Gastroesophageal sphincter (tissue), 4 donors: ENCODE results near the gene KMT2C. TPM values are rescaled to one million over a fixed set of nuclear protein-coding genes. Genes with fewer than 3 reads are reported as not detected.

ENCODE experiments used
- ATAC-seq: fragments of 150-250 bp; one replicate; pipeline ENCODE4 v1.9.1; 2016; ENCODE audit warnings: mild to moderate bottlenecking, moderate library complexity
- H3K27ac ChIP-seq, 4 donors: fragments of 200-600 bp; sonication (generic) in 3 of 4; 1 replicate in 3 of 4; 2 replicates in 1 of 4; pipeline ENCODE4 v1.5.1; 2016 to 2019
- H3K27me3 ChIP-seq: fragments of 200-600 bp; sonication (generic); one replicate; pipeline ENCODE4 v1.5.1; 2019
- H3K36me3 ChIP-seq, 2 donors: fragments of 200-600 bp; sonication (generic); one replicate each; pipeline ENCODE4 v1.5.1; 2019; ENCODE audit warnings: control low read depth in 1 of 2
- H3K4me1 ChIP-seq, 3 donors: fragments of 200-600 bp; sonication (generic); 1 replicate in 2 of 3; 2 replicates in 1 of 3; pipeline ENCODE4 v1.5.1; 2016 to 2019; ENCODE audit warnings: control low read depth in 2 of 3
- H3K4me3 ChIP-seq, 2 donors: fragments of 200-600 bp; sonication (generic); one replicate each; pipeline ENCODE4 v1.5.1; 2019; ENCODE audit warnings: mild to moderate bottlenecking in 1 of 2, moderate library complexity in 1 of 2
- H3K9me3 ChIP-seq, 3 donors: fragments of 200-600 bp; sonication (generic); one replicate each; pipeline ENCODE4 v1.5.1; 2017 to 2019; ENCODE audit warnings: control low read depth in 2 of 3
- EP300 ChIP-seq: sonication (generic); formaldehyde crosslinking; IDR thresholded peaks from one replicate; pipeline ENCODE4 v1.6.1; 2017; ENCODE audit warnings: antibody characterized with exemption, mild to moderate bottlenecking
- POLR2A ChIP-seq, 2 donors: fragments of 450-650 bp; IDR thresholded peaks; one replicate each; pipeline ENCODE4 v1.6.1; 2017; ENCODE audit warnings: antibody characterized with exemption in 2 of 2, mild to moderate bottlenecking in 2 of 2, moderate library complexity in 1 of 2
- POLR2AphosphoS5 ChIP-seq: sonication (generic); formaldehyde crosslinking; IDR thresholded peaks from one replicate; pipeline ENCODE4 v1.6.1; 2017; ENCODE audit warnings: antibody characterized with exemption
- WGBS, 2 donors: methylation state at CpG; one replicate each; pipeline ENCODE4 v1.1.5; 2018; ENCODE audit warnings: low coverage in 1 of 2; 5-methylcytosine and 5-hydroxymethylcytosine counted together
- total RNA-seq, 4 donors: library from RNA; depleted of rRNA; stranded (reverse); fragments of >200 nt; gene quantifications; one replicate each; pipeline ENCODE4 v1.1.0, GENCODE V29; 2016
- TF ChIP-seq, protein P1 (sequence below), 4 experiments: fragments of 200-600 bp in 2 of 4; fragments of 450-650 bp in 2 of 4; sonication (generic) in 1 of 4; IDR thresholded peaks; one replicate each; pipeline ENCODE4 v1.5.1; 2017 to 2019; ENCODE audit warnings: antibody characterized with exemption in 4 of 4, mild to moderate bottlenecking in 2 of 4, moderate library complexity in 2 of 4

The KMT2C gene
- total RNA-seq, 4 donors from 2014 or later = 63.0 to 84.8 (median 75.5) TPM

DNA sequence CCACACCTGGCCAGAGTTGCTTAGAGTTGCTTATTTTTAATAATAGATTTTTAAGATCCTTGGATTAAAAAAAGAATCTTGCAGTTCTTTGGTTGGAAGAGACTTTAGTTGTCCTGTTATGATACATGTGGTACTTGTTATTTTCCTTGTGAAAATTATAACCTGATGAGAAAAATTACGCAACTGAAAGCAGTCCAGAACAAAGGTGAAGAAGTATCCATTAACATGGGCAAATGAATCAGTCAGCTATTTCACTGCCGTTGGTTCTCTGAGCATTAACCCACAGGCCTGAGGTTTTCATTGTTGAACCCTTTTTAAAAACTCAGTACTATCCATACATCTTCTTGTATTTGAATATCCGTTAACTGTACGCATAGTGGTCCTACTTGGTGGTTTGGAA is 342.1 kb downstream of the KMT2C start:
- no peak for ATAC-seq
- H3K4me1 ChIP-seq = no peaks in the 10 kb centered on the region
- TF ChIP-seq POLR2AphosphoS5 = no peak
- TF ChIP-seq, protein P1, sequence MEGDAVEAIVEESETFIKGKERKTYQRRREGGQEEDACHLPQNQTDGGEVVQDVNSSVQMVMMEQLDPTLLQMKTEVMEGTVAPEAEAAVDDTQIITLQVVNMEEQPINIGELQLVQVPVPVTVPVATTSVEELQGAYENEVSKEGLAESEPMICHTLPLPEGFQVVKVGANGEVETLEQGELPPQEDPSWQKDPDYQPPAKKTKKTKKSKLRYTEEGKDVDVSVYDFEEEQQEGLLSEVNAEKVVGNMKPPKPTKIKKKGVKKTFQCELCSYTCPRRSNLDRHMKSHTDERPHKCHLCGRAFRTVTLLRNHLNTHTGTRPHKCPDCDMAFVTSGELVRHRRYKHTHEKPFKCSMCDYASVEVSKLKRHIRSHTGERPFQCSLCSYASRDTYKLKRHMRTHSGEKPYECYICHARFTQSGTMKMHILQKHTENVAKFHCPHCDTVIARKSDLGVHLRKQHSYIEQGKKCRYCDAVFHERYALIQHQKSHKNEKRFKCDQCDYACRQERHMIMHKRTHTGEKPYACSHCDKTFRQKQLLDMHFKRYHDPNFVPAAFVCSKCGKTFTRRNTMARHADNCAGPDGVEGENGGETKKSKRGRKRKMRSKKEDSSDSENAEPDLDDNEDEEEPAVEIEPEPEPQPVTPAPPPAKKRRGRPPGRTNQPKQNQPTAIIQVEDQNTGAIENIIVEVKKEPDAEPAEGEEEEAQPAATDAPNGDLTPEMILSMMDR (IDR thresholded peaks at IDR 0.05) = no peak
- no peak for TF ChIP-seq POLR2A (IDR thresholded peaks at IDR 0.05)
- TF ChIP-seq EP300 = no peak
- no peaks in the 10 kb centered on the region for H3K27me3 ChIP-seq
- no peak overlapping the region for H3K4me3 ChIP-seq
- H3K36me3 ChIP-seq = peaks cover 0 to 16% of the 10 kb centered on the region in 2 donors
- H3K27ac ChIP-seq = no peak overlapping the region
- 96 to 97% methylated on average over 4 of the region's 4 CpGs for WGBS, 2 donors
- H3K9me3 ChIP-seq = peaks cover 0 to 9% (median 0%) of the 10 kb centered on the region in 3 donors

DNA sequence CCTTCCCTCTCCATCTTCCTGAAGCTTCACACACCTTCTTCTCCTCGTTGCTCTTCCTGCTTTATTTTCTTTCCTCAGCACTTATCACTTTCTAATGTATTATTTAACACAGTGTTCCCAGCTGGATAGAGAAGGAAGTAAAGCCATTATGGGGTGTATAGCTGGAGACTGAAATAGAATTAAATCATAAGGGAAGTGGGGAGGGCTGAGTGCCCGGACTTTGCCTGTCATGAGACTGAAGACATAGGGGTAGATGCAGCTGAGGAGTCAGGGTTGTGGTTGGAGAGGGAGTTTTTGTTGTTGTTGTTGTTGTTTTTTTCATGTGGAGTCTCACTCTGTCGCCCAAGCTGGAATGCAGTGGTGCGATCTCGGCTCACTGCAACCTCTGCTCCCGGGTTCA is 345.1 kb downstream of the KMT2C start:
- Histone ChIP-seq H3K9me3 (peaks cover 0 to 10% (median 0%) of the 10 kb centered on the region in 3 donors), H3K4me3 (no peak overlapping the region), H3K27ac (no peak overlapping the region), H3K27me3 (no peaks in the 10 kb centered on the region), H3K36me3 (peaks cover 0 to 7% of the 10 kb centered on the region in 2 donors), H3K4me1 (no peaks in the 10 kb centered on the region)
- TF ChIP-seq EP300 = no peak
- TF ChIP-seq POLR2A (IDR thresholded peaks at IDR 0.05) = no peak
- TF ChIP-seq POLR2AphosphoS5 = no peak
- TF ChIP-seq, protein P1 (IDR thresholded peaks at IDR 0.05) = no peak
- no peak for ATAC-seq
- 90% methylated on average over 5 to 6 of the region's 6 CpGs for WGBS, 2 donors

DNA sequence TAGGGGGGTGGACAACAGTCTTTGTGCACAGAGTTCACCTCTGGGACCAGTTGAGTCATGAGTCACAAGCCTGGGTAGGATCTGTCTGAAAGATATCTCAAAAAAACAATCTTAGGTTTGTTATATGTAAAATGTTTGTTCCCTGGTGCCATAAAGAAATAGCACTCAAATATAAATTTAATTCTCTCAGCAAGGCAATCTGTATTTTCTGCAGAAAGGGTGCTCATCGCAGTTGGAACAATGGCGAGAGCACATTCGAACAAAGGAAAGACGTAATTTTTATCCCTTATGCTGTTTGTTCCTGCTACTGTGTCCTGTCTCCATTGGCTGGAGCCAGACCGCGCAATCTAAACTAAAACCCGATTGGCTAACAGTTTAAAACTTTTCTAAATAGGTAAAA is 346.6 kb downstream of the KMT2C start:
- no peak overlapping the region for H3K27ac ChIP-seq
- H3K9me3 ChIP-seq = peaks cover 0 to 10% (median 0%) of the 10 kb centered on the region in 3 donors
- H3K4me3 ChIP-seq = no peak overlapping the region
- 96 to 100% methylated on average over 4 to 7 of the region's 7 CpGs for WGBS, 2 donors
- no peaks in the 10 kb centered on the region for H3K27me3 ChIP-seq
- ATAC-seq = no peak
- H3K36me3 ChIP-seq = peaks cover 0 to 2% of the 10 kb centered on the region in 2 donors
- TF ChIP-seq POLR2A (IDR thresholded peaks at IDR 0.05) (no peak), EP300 (no peak), POLR2AphosphoS5 (no peak)
- TF ChIP-seq, protein P1 (IDR thresholded peaks at IDR 0.05) = no peak
- H3K4me1 ChIP-seq = no peaks in the 10 kb centered on the region

DNA sequence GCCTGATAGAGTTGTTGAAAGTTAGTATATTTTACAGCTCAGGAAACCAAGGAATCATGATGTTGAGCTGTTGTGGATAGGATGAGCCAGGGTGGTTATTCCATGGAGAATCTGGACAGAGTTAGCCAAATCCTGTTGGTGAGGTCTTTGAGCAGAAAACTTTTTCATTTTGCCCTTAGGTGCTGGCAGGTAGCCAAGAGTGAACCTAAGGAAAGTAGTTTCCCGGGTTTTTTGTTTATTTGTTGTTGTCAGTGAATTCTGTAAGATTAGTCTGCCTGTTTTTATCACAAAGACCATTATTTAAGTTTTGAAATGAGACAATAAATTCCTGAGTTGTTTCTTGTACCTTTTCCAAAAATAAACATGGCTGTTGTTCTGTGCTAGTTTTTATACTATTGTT is 349.3 kb downstream of the KMT2C start:
- Histone ChIP-seq H3K27ac (no peak overlapping the region), H3K9me3 (peaks cover 0 to 10% (median 0%) of the 10 kb centered on the region in 3 donors), H3K36me3 (no peaks in the 10 kb centered on the region), H3K27me3 (no peaks in the 10 kb centered on the region), H3K4me3 (no peak overlapping the region), H3K4me1 (no peaks in the 10 kb centered on the region)
- no peak for ATAC-seq
- TF ChIP-seq EP300 = no peak
- TF ChIP-seq POLR2A (IDR thresholded peaks at IDR 0.05) = no peak
- TF ChIP-seq POLR2AphosphoS5 = no peak
- TF ChIP-seq, protein P1 (IDR thresholded peaks at IDR 0.05) = no peak
- WGBS, 2 donors = 8 to 39% methylated on average over 1 of the region's 1 CpG

DNA sequence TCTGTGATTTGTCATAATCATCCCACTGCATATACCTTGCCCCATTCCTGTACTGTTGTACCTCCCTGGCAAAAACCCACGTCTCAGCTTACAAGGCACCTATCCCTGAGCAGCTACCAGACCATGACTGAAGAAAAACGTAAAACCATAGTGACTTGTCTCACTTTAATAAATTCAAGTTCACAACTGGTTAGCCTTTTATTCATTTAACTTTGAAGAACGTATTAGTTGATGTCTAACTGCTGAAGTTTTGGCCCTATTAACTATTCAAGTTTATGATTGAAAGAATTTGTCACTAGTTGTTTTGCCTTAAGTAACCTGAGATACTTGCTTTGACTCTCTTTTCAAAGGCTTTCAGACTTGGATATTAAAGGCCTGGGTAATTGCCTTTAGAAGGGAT is 350.7 kb downstream of the KMT2C start:
- Histone ChIP-seq H3K4me1 (no peaks in the 10 kb centered on the region), H3K4me3 (no peak overlapping the region), H3K27ac (no peak overlapping the region), H3K36me3 (no peaks in the 10 kb centered on the region), H3K27me3 (no peaks in the 10 kb centered on the region), H3K9me3 (peaks cover 0 to 10% (median 0%) of the 10 kb centered on the region in 3 donors)
- TF ChIP-seq EP300 (no peak), POLR2AphosphoS5 (no peak), POLR2A (IDR thresholded peaks at IDR 0.05) (no peak)
- TF ChIP-seq, protein P1 (IDR thresholded peaks at IDR 0.05) = no peak
- 88 to 92% methylated on average over 2 to 3 of the region's 3 CpGs for WGBS, 2 donors
- no peak for ATAC-seq
